ENCODE measurements around the gene IP6K1.
"Not testable (repeated sequence)": the region's sequence is repeated elsewhere in the genome, so short reads cannot be mapped to it uniquely, and the experiment has no call there.

IP6K1 gene

GRCh38 chr3:49685103-49685502, 101.2 kb downstream of the IP6K1 start:
- CTCF ChIA-PET, DNase-seq, H3K27ac Mint-ChIP-seq, H3K9me3 Mint-ChIP-seq, H3K4me3 Mint-ChIP-seq: not testable (repeated sequence)
- H3K4me1 Mint-ChIP-seq = peaks cover 27% of the 10 kb centered on the region
- H3K27me3 Mint-ChIP-seq = peaks cover 45% of the 10 kb centered on the region
- peaks cover 17% of the 10 kb centered on the region for H3K36me3 Mint-ChIP-seq

DNA sequence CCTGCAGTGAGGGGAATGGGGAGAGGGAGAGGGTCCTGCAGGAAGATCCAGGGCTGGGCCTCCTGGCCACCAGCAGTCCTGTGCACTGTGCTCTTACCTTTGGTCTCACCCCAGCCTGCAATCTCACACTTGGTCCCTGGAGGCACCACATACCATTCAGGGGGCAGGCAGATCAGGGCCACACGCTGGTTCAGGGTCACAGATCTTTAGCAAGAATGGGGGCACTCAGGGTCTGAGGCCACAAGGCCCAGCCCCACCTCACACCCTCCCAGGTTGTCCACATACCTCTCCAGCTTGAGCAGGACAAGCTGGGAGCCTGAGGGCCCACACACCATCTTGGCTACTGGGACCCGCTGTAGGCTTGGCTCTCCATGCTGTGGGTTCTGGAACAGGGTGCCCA, 101.9 kb downstream of the IP6K1 start:
- H3K9me3 Mint-ChIP-seq, H3K4me3 Mint-ChIP-seq, DNase-seq, CTCF ChIA-PET, H3K27ac Mint-ChIP-seq: not testable (repeated sequence)
- peaks cover 45% of the 10 kb centered on the region for H3K27me3 Mint-ChIP-seq
- peaks cover 17% of the 10 kb centered on the region for H3K36me3 Mint-ChIP-seq
- peaks cover 20% of the 10 kb centered on the region for H3K4me1 Mint-ChIP-seq

- H3K27me3 Mint-ChIP-seq = peaks cover 38% of the 10 kb centered on the region
- peaks cover 10% of the 10 kb centered on the region for H3K4me1 Mint-ChIP-seq
- H3K36me3 Mint-ChIP-seq = peaks cover 18% of the 10 kb centered on the region
- CTCF ChIA-PET = interaction anchor here (0.7 to 1.0 kb wide), 2 partner anchors 12 to 143 kb away, joined by 3 read pairs; no protein-coding TSS in a partner anchor
- H3K4me3 Mint-ChIP-seq = no peak overlapping the region
- peak overlapping the region; percentile 69 for H3K27ac Mint-ChIP-seq
- no peaks in the 10 kb centered on the region for H3K9me3 Mint-ChIP-seq
- DNase-seq = no peak
Measured at GRCh38 chr3:49683162-49683561, 103.2 kb downstream of the IP6K1 start.

DNA sequence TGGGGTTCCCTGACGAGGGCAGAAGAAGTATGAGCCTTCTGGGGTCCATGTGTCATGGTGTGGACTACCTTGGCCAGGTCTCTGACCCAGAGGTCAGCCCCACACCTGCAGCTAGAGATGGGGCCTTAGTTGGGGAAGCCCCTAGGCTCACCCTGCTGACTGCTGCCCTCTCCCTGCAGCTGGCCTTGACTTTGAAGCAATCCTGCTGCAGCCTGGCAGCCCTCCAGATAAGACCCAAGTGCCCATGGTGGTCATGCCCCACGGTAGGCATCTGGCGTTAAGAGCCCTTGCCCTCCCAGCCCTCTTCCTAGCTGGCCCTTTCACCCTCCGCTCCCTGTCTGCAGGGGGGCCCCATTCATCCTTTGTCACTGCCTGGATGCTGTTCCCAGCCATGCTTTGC, 104.8 kb downstream of the IP6K1 start:
- Mint-ChIP-seq H3K27me3 (peaks cover 22% of the 10 kb centered on the region), H3K36me3 (peaks cover 29% of the 10 kb centered on the region), H3K27ac (no peak overlapping the region), H3K4me3 (no peak overlapping the region), H3K9me3 (no peaks in the 10 kb centered on the region), H3K4me1 (peaks cover 3% of the 10 kb centered on the region)
- no peak for DNase-seq
- CTCF ChIA-PET = no interaction called here

DNA sequence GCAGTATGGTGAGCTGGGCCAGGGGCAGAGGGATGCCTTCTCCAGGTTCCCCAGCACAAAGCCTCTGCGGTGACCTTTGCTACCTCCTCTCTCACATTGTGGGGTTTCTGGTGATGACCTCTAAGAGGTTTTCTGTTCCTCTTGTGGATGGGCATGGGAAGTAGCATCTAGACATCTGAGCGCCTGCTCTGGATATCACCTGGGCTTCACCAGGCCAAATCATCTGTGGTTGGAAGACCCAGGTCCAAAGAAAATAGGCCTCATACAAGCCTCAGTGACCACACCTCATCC, 105.2 kb downstream of the IP6K1 start:
- no peak for DNase-seq
- H3K27ac Mint-ChIP-seq = no peak overlapping the region
- H3K4me1 Mint-ChIP-seq = peaks cover 5% of the 10 kb centered on the region
- H3K27me3 Mint-ChIP-seq = peaks cover 18% of the 10 kb centered on the region
- H3K36me3 Mint-ChIP-seq = peaks cover 32% of the 10 kb centered on the region
- CTCF ChIA-PET = no interaction called here
- no peak overlapping the region for H3K4me3 Mint-ChIP-seq
- no peaks in the 10 kb centered on the region for H3K9me3 Mint-ChIP-seq

GRCh38 chr3:49680493-49681231, 105.7 kb downstream of the IP6K1 start:
- CTCF ChIA-PET = no interaction called here
- Mint-ChIP-seq H3K9me3 (no peaks in the 10 kb centered on the region), H3K4me1 (peaks cover 10% of the 10 kb centered on the region), H3K4me3 (no peak overlapping the region), H3K36me3 (peaks cover 35% of the 10 kb centered on the region), H3K27ac (no peak overlapping the region), H3K27me3 (peaks cover 13% of the 10 kb centered on the region)
- DNase-seq = no peak

- no peak overlapping the region for H3K4me3 Mint-ChIP-seq
- peaks cover 34% of the 10 kb centered on the region for H3K4me1 Mint-ChIP-seq
- H3K27ac Mint-ChIP-seq = no peak overlapping the region
- peaks cover 29% of the 10 kb centered on the region for H3K36me3 Mint-ChIP-seq
- CTCF ChIA-PET = interaction anchor here (1.0 kb wide), 1 partner anchor 136 kb away, joined by 4 read pairs; no protein-coding TSS in a partner anchor
- DNase-seq = no peak
- no peaks in the 10 kb centered on the region for H3K9me3 Mint-ChIP-seq
- peaks cover 5% of the 10 kb centered on the region for H3K27me3 Mint-ChIP-seq
Measured at GRCh38 chr3:49675912-49676311, 110.4 kb downstream of the IP6K1 start.

DNA sequence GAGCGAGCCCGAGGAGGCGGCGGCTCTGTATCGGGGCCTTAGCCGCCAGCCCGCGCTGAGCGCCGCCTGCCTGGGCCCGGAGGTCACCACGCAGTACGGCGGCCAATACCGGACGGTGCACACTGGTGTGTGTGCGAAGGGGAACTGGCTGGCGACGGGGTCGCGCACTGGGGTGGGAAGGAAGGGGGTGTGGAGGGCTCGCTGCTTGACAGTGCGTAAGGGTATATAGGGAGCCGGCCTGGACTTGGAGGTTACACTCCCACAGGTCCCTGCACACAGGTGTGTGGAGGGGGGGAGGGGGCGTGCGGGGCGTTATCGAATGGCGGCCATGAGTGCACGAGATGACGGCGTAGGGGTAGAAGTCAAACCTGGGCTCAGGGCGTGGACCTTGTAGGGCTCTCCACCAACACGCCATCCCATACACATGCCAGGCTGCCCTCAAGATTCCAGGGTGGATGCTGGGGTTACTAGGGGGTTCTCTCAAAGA, 111.8 kb downstream of the IP6K1 start:
- Mint-ChIP-seq H3K4me1 (peaks cover 34% of the 10 kb centered on the region), H3K27me3 (peaks cover 9% of the 10 kb centered on the region), H3K4me3 (peak overlapping the region; percentile 93)

More for the DNA sequence above, 111.8 kb downstream of the IP6K1 start:
- H3K27ac Mint-ChIP-seq = peak overlapping the region; percentile 99
- CTCF ChIA-PET = interaction anchor here (1.0 kb wide), 1 partner anchor 135 kb away, joined by 4 read pairs; no protein-coding TSS in a partner anchor
- peaks cover 26% of the 10 kb centered on the region for H3K36me3 Mint-ChIP-seq
- H3K9me3 Mint-ChIP-seq = no peaks in the 10 kb centered on the region
- no peak for DNase-seq
